NCI-H748 (cell line): Measurements from ENCODE around the gene TRNT1.

ENCODE experiments used
- DNase-seq: peaks from one replicate; lab custom pipeline; 2025; ENCODE audit not compliant: unreplicated experiment; lab: John Stamatoyannopoulos, UW

TRNT1 gene

GRCh38 chr3:3126477-3127431, at the start of gene TRNT1:
Gene TRNT1, plus strand, starts transcription at chr3:3126940. Its CDS starts 2,101 bp downstream, at chr3:3129041.
- DNase-seq, result peak; percentile 93

- DNase-seq, result peak; percentile 24
Measured at GRCh38 chr3:3080309-3080708, 46.4 kb upstream of the TRNT1 start.

- DNase-seq, result no peak
Measured at GRCh38 chr3:3081381-3082233, 45.1 kb upstream of the TRNT1 start.

GRCh38 chr3:3082234-3082924, 44.4 kb upstream of the TRNT1 start:
- DNase-seq, result no peak

GRCh38 chr3:3084890-3085289, 41.9 kb upstream of the TRNT1 start:
- no peak for DNase-seq

- DNase-seq, result no peak
Measured at GRCh38 chr3:3085782-3086181, 41.0 kb upstream of the TRNT1 start.

GRCh38 chr3:3086239-3086638, 40.5 kb upstream of the TRNT1 start:
- no peak for DNase-seq

- no peak for DNase-seq
Measured at GRCh38 chr3:3087279-3087678, 39.5 kb upstream of the TRNT1 start.

GRCh38 chr3:3087716-3088465, 38.8 kb upstream of the TRNT1 start:
- DNase-seq, result no peak

- DNase-seq, result no peak
Measured at GRCh38 chr3:3089017-3089416, 37.7 kb upstream of the TRNT1 start.

GRCh38 chr3:3097958-3098357, 28.8 kb upstream of the TRNT1 start:
- no peak for DNase-seq

GRCh38 chr3:3101660-3102458, 24.9 kb upstream of the TRNT1 start:
- DNase-seq, result no peak

GRCh38 chr3:3102751-3103150, 24.0 kb upstream of the TRNT1 start:
- no peak for DNase-seq

- DNase-seq, result no peak
Measured at GRCh38 chr3:3105246-3105645, 21.5 kb upstream of the TRNT1 start.

- no peak for DNase-seq
Measured at GRCh38 chr3:3105815-3106214, 20.9 kb upstream of the TRNT1 start.

- DNase-seq, result no peak
Measured at GRCh38 chr3:3107181-3107580, 19.6 kb upstream of the TRNT1 start.

- no peak for DNase-seq
Measured at GRCh38 chr3:3107858-3108257, 18.9 kb upstream of the TRNT1 start.

GRCh38 chr3:3109407-3110298, 17.1 kb upstream of the TRNT1 start:
- DNase-seq, result peak; percentile 76

- peak; percentile 85 for DNase-seq
Measured at GRCh38 chr3:3110299-3110630, 16.5 kb upstream of the TRNT1 start, which contains the start of gene IL5RA. Gene IL5RA, minus strand, starts transcription at chr3:3110374. Its CDS starts 5,390 bp downstream, at chr3:3104984.
